Activated T-cell treated with anti-CD3 and anti-CD28 coated beads, Interleukin-2, amount 50 U/mL, for 4 hours (primary cell): Measurements from ENCODE around the gene ALDOA. TPM values are rescaled to one million over a fixed set of nuclear protein-coding genes. Genes with fewer than 3 reads are reported as not detected.
"Not testable (repeated sequence)": the region's sequence is repeated elsewhere in the genome, so short reads cannot be mapped to it uniquely, and the experiment has no call there.

Experiments used
- ATAC-seq, 2 donors: fragments of 200-7000 bp; cut with Tn5 transposase; one replicate each; pipeline ENCODE4 v1.10.0; 2021
- DNase-seq: peaks from one replicate; pipeline ENCODE4 v3.0.0-alpha.2; 2020
- H3K27me3 Mint-ChIP-seq: one replicate; pipeline ENCODE4 v1.8.0; 2021; ENCODE audit warnings: low read depth, mixed read lengths
- H3K36me3 Mint-ChIP-seq: one replicate; pipeline ENCODE4 v1.8.0; 2022; ENCODE audit warnings: mixed read lengths; ENCODE audit not compliant: insufficient read depth
- H3K4me1 Mint-ChIP-seq: one replicate; pipeline ENCODE4 v1.8.0; 2021; ENCODE audit warnings: low read depth, mixed read lengths
- H3K4me3 Mint-ChIP-seq: one replicate; pipeline ENCODE4 v1.8.0; 2021; ENCODE audit warnings: mild to moderate bottlenecking, moderate library complexity, mixed read lengths
- H3K9me3 Mint-ChIP-seq: one replicate; pipeline ENCODE4 v1.8.0; 2021; ENCODE audit warnings: mixed read lengths
- total RNA-seq, 3 donors: library from RNA; stranded (reverse); gene quantifications; one replicate each; pipeline ENCODE4 v1.2.1, GENCODE V29; 2021

The ALDOA gene
- total RNA-seq, 3 donors from 2014 or later: 2,101 to 2,362 (median 2,220) TPM

DNA sequence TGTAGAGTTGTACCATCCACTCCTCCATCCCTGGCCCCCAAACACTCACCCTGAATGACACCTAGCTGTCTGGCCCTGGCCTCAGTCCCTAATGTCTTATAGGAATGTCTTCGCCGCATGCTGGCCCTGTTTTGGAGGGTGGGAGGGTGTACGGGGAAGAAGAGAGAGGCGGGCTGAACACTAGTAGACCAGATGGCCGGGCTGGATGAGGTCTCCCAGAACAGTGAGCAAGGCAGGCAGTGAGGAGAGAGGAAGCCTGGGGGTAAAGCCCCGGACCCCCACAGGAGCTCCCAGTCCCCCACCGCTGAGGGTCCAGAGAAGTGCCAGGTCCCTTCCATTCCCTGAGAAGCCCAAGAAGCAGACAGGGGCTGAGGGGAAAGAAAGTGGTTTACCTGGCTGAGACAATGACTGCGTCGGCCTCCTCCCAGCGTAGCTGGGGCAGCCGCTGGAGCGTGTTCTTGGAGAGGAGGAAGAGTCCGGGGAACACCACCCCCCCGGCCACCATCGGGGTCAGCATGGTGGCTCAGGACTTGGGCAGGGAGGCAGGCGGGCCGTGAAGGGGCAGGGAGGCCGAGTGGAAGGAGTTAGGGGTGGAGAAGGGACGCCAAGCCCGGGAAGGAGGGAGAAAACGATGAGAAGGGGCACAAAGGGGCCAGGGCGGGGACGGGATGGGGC, 35.4 kb upstream of the ALDOA start:
- peaks cover 61% of the 10 kb centered on the region for H3K27me3 Mint-ChIP-seq

DNA sequence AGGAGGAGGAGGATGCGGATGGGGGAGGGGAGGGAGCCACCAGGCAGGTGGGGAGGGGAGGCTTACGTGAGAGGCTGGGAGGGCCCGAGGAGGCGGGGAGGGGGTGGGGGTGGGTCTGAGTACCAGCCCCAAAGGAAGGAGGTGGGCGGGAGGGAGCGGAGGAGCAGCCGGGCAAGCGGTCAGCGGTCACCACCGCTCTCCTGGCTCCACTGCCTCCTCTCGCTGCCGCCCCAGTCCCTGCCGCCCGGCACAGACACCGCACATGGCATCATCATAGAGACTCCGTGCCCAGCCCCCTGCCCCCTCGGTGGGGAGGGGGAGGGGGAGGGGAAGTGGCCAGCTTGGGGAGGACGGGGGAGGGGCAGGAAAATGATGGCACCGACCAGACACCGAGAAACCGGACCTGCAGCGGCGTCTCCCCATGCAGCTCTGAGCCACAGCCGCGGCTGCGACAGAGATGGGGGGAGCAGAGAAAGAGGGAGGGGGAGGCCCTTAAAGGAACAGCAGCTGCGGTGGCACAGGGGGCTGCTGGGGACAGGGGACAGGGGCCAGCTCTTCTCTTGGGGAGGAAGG, 34.6 kb upstream of the ALDOA start, which contains the start of gene TLCD3B:
TSS of gene TLCD3B (minus strand) at position 431 of the 573 bp plus-strand sequence. CDS start 744 bp downstream, outside the sequence.
- Mint-ChIP-seq H3K27me3 (peaks cover 61% of the 10 kb centered on the region), H3K4me1 (peaks cover 10% of the 10 kb centered on the region), H3K9me3 (no peaks in the 10 kb centered on the region), H3K4me3 (peak within 1 kb of the TSS; percentile 24), H3K36me3 (no peaks in the 10 kb centered on the region)
- DNase-seq: no peak
- ATAC-seq: peak in 1 of 2 donors; percentile 38

More for the DNA sequence above, 35.4 kb upstream of the ALDOA start:
- H3K36me3 Mint-ChIP-seq: no peaks in the 10 kb centered on the region
- H3K9me3 Mint-ChIP-seq: no peaks in the 10 kb centered on the region
- ATAC-seq (no peak), DNase-seq (no peak)
- H3K4me3 Mint-ChIP-seq: no peak overlapping the region
- peaks cover 10% of the 10 kb centered on the region for H3K4me1 Mint-ChIP-seq

DNA sequence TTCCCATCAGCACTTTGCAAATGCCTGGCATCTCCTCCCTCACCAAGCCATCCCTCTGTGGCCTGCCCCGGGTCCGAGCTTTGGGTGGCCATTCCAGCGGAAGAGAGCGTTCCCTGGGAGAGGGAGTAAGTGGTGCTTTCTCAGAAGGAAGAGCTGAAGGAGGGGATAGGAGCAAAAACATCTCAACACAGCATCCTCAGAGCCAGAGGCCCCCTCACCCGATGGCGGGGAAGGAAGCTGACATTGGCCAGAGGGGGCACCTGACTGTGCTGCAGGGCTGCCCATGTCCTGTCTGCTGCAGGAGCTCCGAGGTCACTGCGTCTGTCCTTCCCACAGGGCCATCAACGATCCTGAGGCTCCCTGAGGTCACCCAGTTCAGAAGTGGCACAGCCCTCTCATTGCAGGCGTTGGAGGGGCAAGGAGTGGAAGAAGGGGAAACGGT, 34.1 kb upstream of the ALDOA start:
- Mint-ChIP-seq H3K27me3 (peaks cover 58% of the 10 kb centered on the region), H3K36me3 (no peaks in the 10 kb centered on the region), H3K9me3 (no peaks in the 10 kb centered on the region), H3K4me3 (no peak overlapping the region), H3K4me1 (peaks cover 10% of the 10 kb centered on the region)
- ATAC-seq (no peak), DNase-seq (no peak)

DNA sequence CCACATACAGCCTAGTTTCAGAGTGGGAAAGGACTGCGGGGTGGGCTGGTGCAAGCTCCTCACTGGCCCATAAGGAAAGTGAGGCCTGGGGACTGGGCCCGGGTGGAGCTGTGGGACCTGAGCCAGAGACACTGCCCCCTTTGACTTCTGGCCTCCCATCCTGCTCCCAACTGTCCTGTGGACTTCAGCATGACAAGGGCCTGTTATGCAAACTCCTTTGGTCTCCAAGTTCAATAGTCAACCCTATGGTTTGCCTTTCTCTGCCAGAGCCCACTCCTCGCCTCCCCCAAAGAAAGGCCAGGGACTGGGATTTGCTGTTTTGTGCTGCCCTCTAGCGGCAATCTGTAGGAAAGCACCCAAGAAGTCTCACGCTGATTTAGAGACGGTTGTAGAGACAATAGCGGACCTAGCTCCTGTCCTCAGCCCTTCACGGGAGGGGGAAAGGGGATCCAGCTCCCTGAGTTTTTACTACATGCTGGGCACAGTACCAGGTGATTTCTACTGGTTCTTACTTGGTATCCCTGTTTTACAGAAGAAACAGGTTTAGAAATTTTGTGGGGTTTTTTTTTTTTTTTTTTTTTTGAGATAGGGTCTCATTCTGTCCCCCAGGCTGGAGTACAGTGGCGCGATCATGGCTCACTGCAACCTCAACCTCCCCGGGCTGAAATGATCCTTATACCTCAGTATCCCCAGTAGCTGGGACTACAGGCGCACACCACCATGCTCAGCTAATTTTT, 33.3 kb upstream of the ALDOA start:
- H3K9me3 Mint-ChIP-seq: no peaks in the 10 kb centered on the region
- H3K36me3 Mint-ChIP-seq: no peaks in the 10 kb centered on the region
- DNase-seq: peak; percentile 50
- H3K4me1 Mint-ChIP-seq: peaks cover 10% of the 10 kb centered on the region
- peak; percentile 36 to 60 for ATAC-seq
- H3K27me3 Mint-ChIP-seq: peaks cover 51% of the 10 kb centered on the region
- H3K4me3 Mint-ChIP-seq: no peak overlapping the region

DNA sequence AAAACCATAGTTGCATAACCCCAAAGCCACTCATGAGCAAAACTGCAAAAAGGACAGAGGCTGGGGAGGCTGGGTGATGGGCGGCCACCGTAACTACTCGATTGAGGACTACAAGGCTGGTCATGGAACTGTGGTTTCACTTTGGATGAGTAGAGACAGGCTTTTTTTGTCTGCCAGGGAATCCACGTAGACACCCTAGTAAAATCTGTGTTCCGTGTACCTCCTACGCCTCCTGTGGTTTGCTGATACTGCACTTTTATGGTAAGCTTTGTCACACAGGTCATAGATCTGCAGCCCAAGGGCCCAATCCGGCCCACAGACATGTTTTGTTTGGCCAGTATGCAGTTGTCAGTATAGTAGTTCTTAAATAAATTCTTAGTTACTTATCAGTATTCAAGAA, 32.3 kb upstream of the ALDOA start:
- no peaks in the 10 kb centered on the region for H3K36me3 Mint-ChIP-seq
- no peak overlapping the region for H3K4me3 Mint-ChIP-seq
- ATAC-seq: peak in 1 of 2 donors; percentile 42
- DNase-seq: no peak
- H3K9me3 Mint-ChIP-seq: no peaks in the 10 kb centered on the region
- H3K27me3 Mint-ChIP-seq: peaks cover 41% of the 10 kb centered on the region
- H3K4me1 Mint-ChIP-seq: peaks cover 10% of the 10 kb centered on the region

DNA sequence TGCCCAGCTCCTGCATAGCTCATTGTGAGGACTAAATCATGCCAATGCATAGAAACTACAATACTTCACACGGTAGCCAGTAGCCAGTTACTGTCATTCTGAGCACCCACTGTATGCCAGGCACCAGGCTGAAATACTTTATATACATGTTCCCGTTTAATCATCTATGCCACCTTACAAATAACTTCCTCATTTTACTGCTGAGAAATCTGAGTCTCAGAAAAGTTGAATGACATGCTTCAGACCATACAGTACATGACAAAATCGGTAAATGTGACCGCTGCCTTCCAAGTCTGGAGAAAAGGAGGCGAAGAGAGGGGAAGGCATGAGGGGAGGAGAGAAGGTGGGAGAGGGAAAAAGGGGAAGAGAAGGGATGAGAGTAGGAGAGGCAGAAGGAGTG, 25.3 kb upstream of the ALDOA start:
- DNase-seq (no peak), ATAC-seq (no peak)
- Mint-ChIP-seq H3K4me3 (no peak overlapping the region), H3K9me3 (no peaks in the 10 kb centered on the region), H3K4me1 (no peaks in the 10 kb centered on the region), H3K27me3 (peaks cover 6% of the 10 kb centered on the region), H3K36me3 (no peaks in the 10 kb centered on the region)

DNA sequence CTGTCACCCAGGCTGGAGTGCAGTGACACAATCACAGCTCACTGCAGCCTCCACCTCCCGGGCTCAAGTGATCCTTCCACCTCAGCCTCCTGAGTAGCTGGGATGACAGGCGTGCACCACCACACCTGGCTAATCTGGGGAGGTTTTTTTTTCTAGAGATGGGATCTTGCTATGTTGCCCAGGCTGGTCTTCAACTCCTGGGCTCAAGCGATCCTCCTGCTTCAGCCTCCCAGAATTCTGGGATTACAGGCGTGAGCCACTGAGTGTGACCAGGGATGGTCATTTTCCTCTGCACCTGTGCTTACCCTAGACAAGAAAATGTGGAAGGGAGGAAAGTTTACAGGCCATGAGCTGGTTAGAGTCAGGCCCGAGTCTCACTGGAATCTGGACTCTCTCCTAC, 24.9 kb upstream of the ALDOA start:
- H3K9me3 Mint-ChIP-seq, H3K4me3 Mint-ChIP-seq, ATAC-seq, DNase-seq, H3K4me1 Mint-ChIP-seq, H3K27me3 Mint-ChIP-seq, H3K36me3 Mint-ChIP-seq: not testable (repeated sequence)

DNA sequence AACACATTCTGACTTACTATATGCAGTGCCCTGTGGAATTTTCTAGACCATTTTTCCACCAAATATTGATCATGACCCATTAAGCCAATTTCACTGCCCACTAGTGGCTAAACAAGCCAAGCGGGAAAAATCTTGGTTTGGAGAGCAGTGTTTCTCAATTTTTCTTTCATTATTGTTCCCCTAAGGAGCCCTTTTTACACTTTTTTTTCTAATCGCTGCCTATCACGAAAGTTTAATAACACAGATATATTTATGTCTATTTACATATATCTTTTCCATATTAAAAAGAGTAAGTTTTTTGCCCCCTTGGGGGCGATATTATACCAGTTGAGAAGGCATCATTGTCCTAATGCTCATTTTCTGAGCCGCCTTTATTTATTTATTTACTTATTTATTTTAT, 23.7 kb upstream of the ALDOA start:
- no peak overlapping the region for H3K4me3 Mint-ChIP-seq
- peaks cover 2% of the 10 kb centered on the region for H3K27me3 Mint-ChIP-seq
- no peak for ATAC-seq
- H3K36me3 Mint-ChIP-seq: no peaks in the 10 kb centered on the region
- H3K9me3 Mint-ChIP-seq: no peaks in the 10 kb centered on the region
- H3K4me1 Mint-ChIP-seq: no peaks in the 10 kb centered on the region
- no peak for DNase-seq

DNA sequence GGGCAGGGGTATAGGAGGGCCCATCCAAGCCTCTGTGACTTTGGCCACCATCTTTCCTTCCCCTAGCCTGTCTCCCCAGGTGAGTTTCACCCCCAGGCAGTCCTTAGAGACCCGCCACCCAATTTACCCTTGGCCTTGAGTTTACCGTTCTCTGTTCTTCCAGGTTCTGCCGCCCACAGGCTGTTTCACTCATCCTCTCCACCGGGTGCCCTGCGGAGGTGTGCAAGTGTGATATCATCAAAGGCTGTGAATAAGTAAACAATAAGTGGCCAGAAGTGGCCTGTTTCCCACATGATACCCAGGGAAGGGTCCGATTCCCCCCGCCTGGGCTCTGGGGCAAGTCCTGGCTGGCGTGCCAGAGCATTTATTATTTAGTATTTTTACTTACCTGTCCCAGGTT, 19.4 kb upstream of the ALDOA start:
- Mint-ChIP-seq H3K4me3 (no peak overlapping the region), H3K36me3 (no peaks in the 10 kb centered on the region), H3K4me1 (no peaks in the 10 kb centered on the region), H3K9me3 (no peaks in the 10 kb centered on the region), H3K27me3 (no peaks in the 10 kb centered on the region)
- no peak for DNase-seq
- no peak for ATAC-seq

DNA sequence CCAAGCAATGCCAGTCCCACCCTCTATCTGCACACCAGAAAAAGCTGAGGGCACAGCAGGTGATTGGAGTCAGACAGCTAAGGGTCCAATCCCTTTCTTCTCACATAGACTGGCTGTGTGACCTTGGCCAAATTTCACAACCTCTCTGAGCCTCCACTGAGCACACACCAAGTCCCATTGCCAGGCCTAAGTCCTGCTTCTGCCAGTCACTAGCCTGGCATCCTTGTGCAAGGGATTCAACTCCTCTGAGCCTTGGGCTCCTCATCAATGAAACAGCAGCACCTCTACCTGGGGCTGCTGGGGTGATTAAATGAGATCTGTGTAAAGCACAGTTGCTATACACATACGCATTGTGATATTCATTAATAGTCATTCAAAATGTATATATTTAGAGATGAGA, 19.0 kb upstream of the ALDOA start:
- Mint-ChIP-seq H3K27me3 (no peaks in the 10 kb centered on the region), H3K9me3 (no peaks in the 10 kb centered on the region), H3K36me3 (no peaks in the 10 kb centered on the region), H3K4me1 (peaks cover 2% of the 10 kb centered on the region), H3K4me3 (no peak overlapping the region)
- DNase-seq (no peak), ATAC-seq (no peak)

DNA sequence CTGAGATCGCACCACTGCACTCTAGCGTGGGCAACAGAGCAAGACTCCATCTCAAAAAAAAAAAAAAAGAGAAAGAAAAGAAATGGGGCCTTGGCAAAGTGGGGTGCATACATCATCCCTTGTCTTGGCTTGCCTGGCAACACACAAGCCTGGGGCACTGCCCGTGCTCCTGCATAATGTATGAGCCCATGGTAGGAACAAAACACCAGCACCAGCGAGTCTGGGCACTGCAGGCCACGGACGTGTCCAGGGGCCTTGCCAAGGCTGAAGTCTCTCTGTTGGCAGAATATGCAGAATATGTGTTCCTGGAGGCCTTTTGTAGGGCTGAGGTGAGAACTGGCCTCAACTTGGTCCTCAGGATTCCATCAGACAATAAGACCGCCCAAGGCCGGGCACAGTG, 15.7 kb upstream of the ALDOA start:
- H3K9me3 Mint-ChIP-seq: no peaks in the 10 kb centered on the region
- no peak for ATAC-seq
- no peak overlapping the region for H3K4me3 Mint-ChIP-seq
- no peaks in the 10 kb centered on the region for H3K36me3 Mint-ChIP-seq
- peaks cover 14% of the 10 kb centered on the region for H3K4me1 Mint-ChIP-seq
- H3K27me3 Mint-ChIP-seq: no peaks in the 10 kb centered on the region
- no peak for DNase-seq

DNA sequence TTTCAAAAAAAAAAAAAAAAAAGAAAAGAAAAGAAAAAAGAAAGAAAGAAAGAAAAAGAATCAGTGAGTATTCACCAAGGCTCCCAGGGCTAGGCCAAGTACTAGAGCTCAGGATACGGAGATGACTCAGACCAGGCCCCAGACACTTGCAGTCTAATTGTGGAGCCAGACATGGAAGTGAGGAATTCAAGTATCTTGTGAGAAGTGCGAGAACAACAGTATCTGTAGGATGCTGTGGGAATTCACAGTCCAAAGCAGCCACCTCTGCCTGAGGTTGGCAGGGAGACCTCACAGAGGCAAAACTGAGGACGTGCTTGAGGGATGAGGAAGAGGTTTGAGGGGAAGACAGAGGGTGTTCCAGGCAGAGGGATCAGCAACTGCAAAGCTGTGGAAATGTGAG, 14.0 kb upstream of the ALDOA start:
- Mint-ChIP-seq H3K9me3 (no peaks in the 10 kb centered on the region), H3K27me3 (no peaks in the 10 kb centered on the region), H3K4me1 (peaks cover 20% of the 10 kb centered on the region)

DNA sequence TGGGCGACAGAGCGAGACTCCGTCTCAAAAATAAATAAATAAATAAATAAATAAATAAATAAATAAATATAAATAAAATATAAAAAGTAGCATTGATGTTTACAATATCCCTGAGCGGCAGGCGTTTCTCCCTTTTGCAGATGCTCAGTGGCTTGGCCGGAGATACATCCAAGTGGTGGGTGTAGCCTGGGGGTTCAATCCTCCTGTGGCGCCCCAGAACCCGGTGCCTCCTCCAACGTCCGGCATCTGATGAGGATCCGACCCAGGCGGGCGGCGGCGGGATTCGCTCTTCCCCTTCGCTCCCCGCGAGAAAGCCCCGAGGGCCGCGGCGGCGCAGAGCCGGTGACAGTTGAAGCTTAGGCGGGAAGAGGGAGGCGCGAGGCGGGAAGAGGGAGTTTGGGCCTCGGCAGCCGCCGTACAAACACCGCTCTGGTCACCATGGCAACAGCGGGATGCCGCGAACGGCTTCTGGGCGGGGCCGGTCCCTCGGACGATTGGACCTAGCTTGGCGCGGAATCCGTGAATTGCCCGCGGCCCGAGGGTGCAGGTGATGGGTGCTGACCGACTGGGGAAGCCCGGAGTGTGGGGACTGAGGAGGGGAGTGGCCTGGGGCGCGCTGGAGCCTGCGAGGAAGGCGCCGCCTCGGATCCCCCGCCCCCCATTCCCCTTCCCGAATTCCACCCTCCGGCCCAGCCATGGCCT, 12.7 kb upstream of the ALDOA start:
- H3K9me3 Mint-ChIP-seq: no peaks in the 10 kb centered on the region
- ATAC-seq (peak; percentile 85 to 86), DNase-seq (peak; percentile 87)
- peaks cover 20% of the 10 kb centered on the region for H3K4me1 Mint-ChIP-seq
- peak overlapping the region; percentile 86 for H3K4me3 Mint-ChIP-seq
- no peaks in the 10 kb centered on the region for H3K36me3 Mint-ChIP-seq
- no peaks in the 10 kb centered on the region for H3K27me3 Mint-ChIP-seq

More for the DNA sequence above, 14.0 kb upstream of the ALDOA start:
- Mint-ChIP-seq H3K4me3 (peak overlapping the region; percentile 40), H3K36me3 (no peaks in the 10 kb centered on the region)
- no peak for ATAC-seq
- DNase-seq: no peak

DNA sequence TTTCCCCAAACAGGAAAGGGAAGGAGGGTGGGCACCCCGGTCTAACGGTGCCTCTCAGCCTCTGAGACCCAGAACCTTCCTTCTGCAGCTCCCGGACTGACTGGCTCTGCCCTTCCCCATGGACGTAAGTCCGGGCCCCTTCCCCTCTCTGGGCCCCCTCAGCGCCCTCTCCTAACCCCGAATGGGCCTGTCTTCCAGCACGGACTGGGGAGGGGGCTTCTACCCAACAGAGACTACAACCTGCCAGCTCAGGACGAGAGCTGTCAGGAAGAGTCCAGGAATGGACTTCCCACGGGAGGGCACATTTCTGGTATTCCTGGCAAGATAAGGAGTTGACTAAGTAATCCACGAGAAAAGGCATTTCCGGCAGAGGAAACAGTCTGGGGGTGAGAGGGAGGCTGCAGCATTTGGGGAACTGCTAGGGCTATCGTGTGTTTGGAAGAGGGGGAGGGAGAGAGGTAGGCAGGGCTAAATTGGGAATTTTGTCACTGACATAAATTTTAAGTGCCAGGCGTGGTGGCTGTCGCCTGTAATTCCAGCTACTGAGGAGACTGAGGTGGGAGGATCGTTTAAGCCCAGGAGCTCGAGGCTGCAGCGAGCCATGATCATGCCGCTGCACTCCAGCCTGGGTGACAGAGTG, 12.1 kb upstream of the ALDOA start:
- H3K36me3 Mint-ChIP-seq: no peaks in the 10 kb centered on the region
- peak overlapping the region; percentile 86 for H3K4me3 Mint-ChIP-seq
- H3K27me3 Mint-ChIP-seq: no peaks in the 10 kb centered on the region
- H3K9me3 Mint-ChIP-seq: no peaks in the 10 kb centered on the region
- DNase-seq: no peak
- H3K4me1 Mint-ChIP-seq: peaks cover 20% of the 10 kb centered on the region
- ATAC-seq: peak; percentile 9 to 36
